ENCODE data around the gene LTBP1. TPM values are rescaled to one million over a fixed set of nuclear protein-coding genes. Genes with fewer than 3 reads are reported as not detected.
"Not testable (repeated sequence)": the region's sequence is repeated elsewhere in the genome, so short reads cannot be mapped to it uniquely, and the experiment has no call there.

LTBP1 gene
- total RNA-seq, 4 donors from 2014 or later: 15.8 to 56.7 (median 28.3) TPM

GRCh38 chr2:33365264-33365970 is 418.7 kb downstream of the LTBP1 start:
- Histone ChIP-seq H3K36me3 (no peaks in the 10 kb centered on the region), H3K9me3 (no peaks in the 10 kb centered on the region), H3K4me3 (no peak overlapping the region), H3K27ac (peak overlapping the region in 1 of 4 donors; percentile 21), H3K4me1 (no peaks in the 10 kb centered on the region), H3K27me3 (no peaks in the 10 kb centered on the region)
- in situ Hi-C loops (cut with MboI; ENCODE audit: low pct_ligation_motif_present in 1 of 4, low pct_unique_long_range_greater_than_20kb in 1 of 4, low sequenced_read_pairs in 3 of 4) (loop anchor here in 2 of 4 donors (25.0 kb wide), 2 partner anchors 328 to 603 kb away; no protein-coding TSS in a partner anchor), intact Hi-C loops (cut with DNase I; ENCODE audit: low total_unique reads) (no loop called here)
- 73 to 77% methylated on average over 9 of the region's 9 CpGs for WGBS, 2 donors (ENCODE audit: low coverage in 1 of 2)
- DNase-seq: no peak
- TF ChIP-seq EP300 (IDR thresholded peaks at IDR 0.05; ENCODE audit: low read depth) (no peak), POLR2A (IDR thresholded peaks at IDR 0.05) (no peak), POLR2AphosphoS5 (IDR thresholded peaks at IDR 0.05) (no peak), CTCF (IDR thresholded peaks at IDR 0.05) (no peak)

- Histone ChIP-seq H3K4me1 (no peaks in the 10 kb centered on the region), H3K27me3 (no peaks in the 10 kb centered on the region), H3K4me3 (no peak overlapping the region), H3K36me3 (no peaks in the 10 kb centered on the region), H3K9me3 (no peaks in the 10 kb centered on the region), H3K27ac (peak overlapping the region in 3 of 4 donors; percentile 18 to 38 (median 21))
- 68 to 88% methylated on average over 4 to 5 of the region's 5 CpGs for WGBS, 2 donors (ENCODE audit: low coverage in 1 of 2)
- TF ChIP-seq CTCF (IDR thresholded peaks at IDR 0.05) (no peak), POLR2A (IDR thresholded peaks at IDR 0.05) (no peak), POLR2AphosphoS5 (IDR thresholded peaks at IDR 0.05) (peak in 1 of 3 donors; percentile 20), EP300 (IDR thresholded peaks at IDR 0.05; ENCODE audit: low read depth) (no peak)
- intact Hi-C loops (cut with DNase I; ENCODE audit: low total_unique reads) (no loop called here), in situ Hi-C loops (cut with MboI; ENCODE audit: low pct_ligation_motif_present in 1 of 4, low pct_unique_long_range_greater_than_20kb in 1 of 4, low sequenced_read_pairs in 3 of 4) (loop anchor here in 2 of 4 donors (25.0 kb wide), 2 partner anchors 329 to 604 kb away; no protein-coding TSS in a partner anchor)
- no peak for DNase-seq
These were observed 419.7 kb downstream of the LTBP1 start for GRCh38 chr2:33366473-33366872.

GRCh38 chr2:33368524-33368923 is 421.8 kb downstream of the LTBP1 start:
- H3K4me1 ChIP-seq; intact Hi-C loops (cut with DNase I; ENCODE audit: low total_unique reads); DNase-seq; H3K27ac ChIP-seq; H3K9me3 ChIP-seq; H3K27me3 ChIP-seq; H3K4me3 ChIP-seq; H3K36me3 ChIP-seq: not testable (repeated sequence)
- 90 to 91% methylated on average over 4 to 7 of the region's 7 CpGs for WGBS, 2 donors (ENCODE audit: low coverage in 1 of 2)
- in situ Hi-C loops (cut with MboI; ENCODE audit: low pct_ligation_motif_present in 1 of 4, low pct_unique_long_range_greater_than_20kb in 1 of 4, low sequenced_read_pairs in 3 of 4): loop anchor here in 2 of 4 donors (25.0 kb wide), 2 partner anchors 331 to 606 kb away; no protein-coding TSS in a partner anchor

GRCh38 chr2:33369191-33369590 is 422.4 kb downstream of the LTBP1 start:
- in situ Hi-C loops (cut with MboI; ENCODE audit: low pct_ligation_motif_present in 1 of 4, low pct_unique_long_range_greater_than_20kb in 1 of 4, low sequenced_read_pairs in 3 of 4): loop anchor here in 2 of 4 donors (25.0 kb wide), 2 partner anchors 332 to 607 kb away; no protein-coding TSS in a partner anchor
- Histone ChIP-seq H3K27ac (no peak overlapping the region), H3K36me3 (no peaks in the 10 kb centered on the region), H3K27me3 (no peaks in the 10 kb centered on the region), H3K4me1 (no peaks in the 10 kb centered on the region), H3K4me3 (no peak overlapping the region), H3K9me3 (no peaks in the 10 kb centered on the region)
- DNase-seq: no peak
- TF ChIP-seq POLR2AphosphoS5 (IDR thresholded peaks at IDR 0.05): no peak
- TF ChIP-seq POLR2A (IDR thresholded peaks at IDR 0.05): no peak
- TF ChIP-seq CTCF (IDR thresholded peaks at IDR 0.05): no peak
- no peak for TF ChIP-seq EP300 (IDR thresholded peaks at IDR 0.05; ENCODE audit: low read depth)
- intact Hi-C loops (cut with DNase I; ENCODE audit: low total_unique reads): no loop called here
- WGBS, 2 donors (ENCODE audit: low coverage in 1 of 2): 95 to 96% methylated on average over 5 of the region's 5 CpGs

Data from transverse colon (tissue), 4 donors.